Activated T-helper 1 cell treated with anti-CD3 and anti-CD28 coated beads, Interleukin-2, amount 50 U/mL, for 16 hours (primary cell): ENCODE results near the gene GANAB.
A peak's percentile ranks its signal among the peaks of the same experiment; 100 is the strongest.
"Not testable (repeated sequence)": the region's sequence is repeated elsewhere in the genome, so short reads cannot be mapped to it uniquely, and the experiment has no call there.

Source experiments
- DNase-seq, 2 donors: peaks; one replicate each; pipeline ENCODE4 v3.0.0-alpha.2; 2020; ENCODE audit warnings: low read depth in 1 of 2, low spot score in 1 of 2

The GANAB gene

DNA sequence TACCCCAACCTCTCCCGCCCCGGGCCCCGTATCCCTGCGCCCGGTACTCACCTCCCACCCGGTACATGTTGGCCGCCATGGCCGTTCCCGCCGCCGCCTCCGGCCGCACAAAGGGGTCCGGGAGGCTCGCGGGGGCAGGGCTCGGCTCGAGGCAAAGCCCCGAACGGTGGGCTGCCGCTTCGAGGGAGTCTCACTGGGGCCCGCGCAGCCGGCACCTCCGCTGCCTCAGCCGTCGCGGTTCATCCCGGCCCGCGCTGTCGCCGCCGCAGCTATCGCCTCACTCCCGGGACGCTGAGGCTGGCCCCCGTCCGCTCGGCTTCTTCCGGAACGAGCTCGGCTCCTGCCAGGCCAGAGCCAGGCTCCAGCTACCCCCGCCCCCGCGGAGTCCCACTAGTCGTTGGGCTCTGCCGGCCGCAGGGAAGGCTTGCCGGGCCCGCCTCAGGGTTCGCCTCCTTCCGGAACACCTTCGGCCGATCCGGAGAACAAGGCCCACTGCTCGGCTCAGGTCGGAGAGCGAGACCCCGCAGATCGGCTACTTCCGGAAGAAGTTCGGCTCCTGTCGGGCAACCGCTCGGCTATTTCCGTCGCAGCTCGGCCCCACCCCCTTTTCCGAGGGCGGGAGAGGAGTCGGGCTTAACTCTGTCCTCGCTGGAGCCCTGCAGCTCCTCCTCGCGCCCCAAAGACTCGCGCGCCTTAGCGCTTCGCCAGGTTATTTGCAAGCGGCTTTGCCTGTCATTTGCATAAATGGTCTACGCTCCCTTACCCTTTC, 44.9 kb downstream of the GANAB start, which contains the start of gene MTA2:
Gene MTA2 (minus strand): TSS at position 494 of the 769 bp plus-strand sequence. CDS start 415 bp downstream, at position 79.
- DNase-seq, result peak; percentile 99

DNA sequence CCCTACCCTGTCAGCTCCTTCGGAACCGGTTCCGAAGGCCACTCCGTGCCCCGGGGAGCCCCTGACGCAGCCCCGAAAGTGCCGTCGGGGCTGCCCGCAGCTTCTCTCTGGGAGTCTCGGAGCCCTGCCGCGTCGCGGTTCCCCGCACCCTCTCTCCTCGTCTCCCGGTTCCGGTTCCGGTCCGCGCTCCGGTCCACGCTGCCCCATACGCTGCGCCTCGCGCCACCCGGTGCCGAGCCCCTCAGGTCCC, 45.4 kb downstream of the GANAB start:
- no peak for DNase-seq

DNA sequence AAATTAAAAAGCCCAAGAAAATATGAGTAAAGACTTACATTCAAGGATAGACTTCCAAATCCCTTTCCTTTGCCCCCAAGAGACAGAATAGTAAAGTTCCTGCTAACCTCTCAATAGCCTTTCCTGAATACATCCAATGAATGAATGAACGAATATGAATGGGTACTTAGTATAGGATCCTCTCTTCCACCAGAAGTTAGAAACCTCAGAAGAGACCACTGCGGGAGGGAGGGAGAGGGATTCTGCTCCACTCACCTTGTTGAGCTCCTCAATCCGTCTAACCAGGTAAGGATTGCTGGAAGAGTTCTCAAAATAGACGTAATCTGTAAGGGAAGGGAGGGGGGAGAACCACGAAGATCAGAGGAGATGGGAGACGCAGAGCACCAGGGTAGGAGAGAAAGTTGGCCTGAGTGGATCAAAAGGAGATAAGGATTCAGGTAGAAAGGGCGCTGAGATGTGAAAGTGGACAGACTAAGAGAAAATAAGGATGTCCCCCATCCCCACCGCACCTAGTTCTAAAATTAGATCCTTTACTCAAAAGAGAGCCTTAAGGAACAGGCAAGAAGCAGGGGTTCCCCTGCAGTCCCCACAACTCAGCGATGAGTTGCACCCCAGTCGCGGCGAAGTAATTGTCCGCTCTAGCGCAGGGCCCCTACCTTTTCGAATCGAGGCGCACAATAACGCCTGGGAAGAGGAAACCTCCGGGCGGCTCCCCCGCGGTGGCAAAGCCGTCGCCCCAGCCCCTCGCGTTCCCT, 45.9 kb downstream of the GANAB start:
- no peak for DNase-seq

DNA sequence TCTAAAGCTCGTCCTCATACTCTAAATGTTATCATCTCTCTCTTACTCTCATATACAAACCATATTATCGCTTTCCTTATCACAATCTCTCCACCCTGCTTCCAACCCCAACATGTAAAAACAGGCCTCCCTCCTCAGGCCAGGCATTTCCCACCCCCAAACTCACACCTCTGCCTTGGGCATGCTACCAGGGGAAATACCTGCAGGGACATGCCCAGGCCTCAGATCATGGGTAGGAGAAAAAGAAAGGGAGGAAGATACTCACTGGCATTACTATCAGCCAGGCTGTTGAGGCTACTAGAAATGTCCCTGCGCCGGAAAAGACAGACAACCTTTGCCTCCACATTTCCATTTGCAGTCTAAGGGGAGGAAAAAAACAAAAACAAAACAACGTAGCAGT, 46.5 kb downstream of the GANAB start:
- DNase-seq, result no peak

DNA sequence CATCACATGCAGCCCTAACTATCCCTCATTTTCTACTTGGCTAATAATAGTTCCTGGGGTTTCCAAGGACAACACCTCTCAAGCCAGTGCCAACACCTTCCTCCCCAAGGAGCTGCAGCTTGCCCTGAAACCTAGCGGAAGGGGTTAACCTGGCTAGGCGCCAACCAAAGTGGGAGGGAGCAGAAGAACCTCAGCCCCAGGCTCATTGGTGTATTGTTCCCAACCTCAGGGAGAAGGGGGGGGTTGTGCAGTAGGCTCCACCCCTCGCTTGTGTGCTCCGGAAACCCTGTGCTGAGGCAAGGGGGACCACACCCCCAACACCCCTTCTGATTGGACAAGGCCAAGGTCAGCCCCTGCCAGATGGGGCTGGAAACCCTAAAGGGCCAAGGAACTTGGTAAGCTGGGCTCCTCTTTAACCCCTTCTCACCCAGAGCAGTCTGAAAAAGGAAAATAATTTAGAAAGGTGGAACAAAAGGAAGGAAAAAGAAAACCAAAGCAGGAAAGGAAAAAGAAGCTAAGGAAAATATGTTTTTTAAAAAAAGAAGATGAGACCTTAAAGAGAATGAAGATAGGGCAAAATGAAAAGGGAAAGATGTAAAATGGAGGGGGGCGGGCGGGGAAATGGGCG, 47.2 kb downstream of the GANAB start:
- peak; percentile 89 to 91 for DNase-seq

DNA sequence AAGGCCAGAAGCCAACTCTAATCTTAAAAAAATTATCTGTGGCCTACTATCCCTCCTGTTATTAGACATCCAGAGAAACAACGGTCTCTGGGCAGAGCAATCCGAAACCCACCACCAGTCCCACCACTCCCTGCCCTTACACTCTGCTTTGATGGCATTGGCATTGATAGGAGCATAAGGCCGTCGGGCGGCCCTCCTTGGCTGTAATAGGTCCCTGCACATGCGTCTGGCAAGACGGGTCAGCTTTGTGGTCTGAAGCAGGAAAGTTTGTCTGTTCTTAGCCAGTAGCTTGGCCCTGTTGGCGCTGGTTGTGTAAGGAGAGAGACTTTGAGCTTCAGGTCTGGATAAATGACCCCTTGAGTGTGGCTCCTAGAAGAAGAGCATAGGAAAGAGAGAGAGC, 51.3 kb downstream of the GANAB start:
- no peak for DNase-seq

DNA sequence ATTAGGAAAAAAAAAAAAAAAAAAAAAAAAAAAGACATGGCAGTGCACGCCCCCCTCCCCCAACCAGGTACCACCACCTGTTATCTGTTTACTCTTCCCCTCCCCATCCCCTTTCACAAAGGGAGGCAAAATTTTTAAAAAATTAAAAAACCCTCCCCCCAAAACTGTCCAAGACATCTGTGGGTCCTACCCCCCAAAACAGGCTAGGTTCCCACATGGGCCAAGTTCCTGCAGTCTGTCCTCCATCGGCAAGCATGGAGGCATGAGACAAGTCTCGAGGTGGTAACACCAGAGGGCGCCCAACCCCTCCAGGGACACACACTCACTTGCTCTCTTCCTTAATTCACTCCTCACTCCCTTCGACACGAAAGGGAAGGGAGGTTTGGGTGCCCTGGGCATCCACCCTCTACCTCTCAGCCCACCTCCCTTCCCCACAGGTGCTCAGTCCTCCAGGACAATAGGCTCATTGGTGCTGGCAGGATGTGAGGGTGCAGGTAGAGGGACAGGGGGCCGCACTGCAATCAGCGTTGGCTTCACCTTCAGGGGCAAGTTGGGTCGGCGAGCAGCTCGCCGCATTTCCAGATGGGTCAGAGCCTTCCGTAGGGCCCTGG, 52.9 kb downstream of the GANAB start:
- DNase-seq, result peak; percentile 53 to 60

DNA sequence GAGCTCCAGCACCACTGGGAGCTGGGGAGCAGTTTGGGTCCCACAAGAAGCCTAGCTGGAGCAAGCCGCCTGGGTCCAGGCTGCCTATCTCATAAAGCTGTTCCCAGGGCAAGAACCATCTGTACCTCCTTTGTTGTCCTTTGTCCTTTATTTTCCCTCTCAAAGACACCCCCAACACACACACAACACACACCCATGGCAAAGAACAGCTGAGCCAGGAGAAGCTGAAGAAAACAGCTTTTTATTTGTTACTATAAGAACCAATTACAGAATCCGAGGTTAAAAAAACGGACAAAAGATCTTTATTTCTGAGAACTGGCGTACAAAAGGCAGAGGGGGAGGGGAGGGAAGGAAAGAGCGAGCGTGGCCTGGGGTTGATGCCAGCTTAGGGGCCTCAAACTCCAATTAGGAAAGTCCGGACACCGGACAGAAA, 53.4 kb downstream of the GANAB start:
- DNase-seq, result no peak

DNA sequence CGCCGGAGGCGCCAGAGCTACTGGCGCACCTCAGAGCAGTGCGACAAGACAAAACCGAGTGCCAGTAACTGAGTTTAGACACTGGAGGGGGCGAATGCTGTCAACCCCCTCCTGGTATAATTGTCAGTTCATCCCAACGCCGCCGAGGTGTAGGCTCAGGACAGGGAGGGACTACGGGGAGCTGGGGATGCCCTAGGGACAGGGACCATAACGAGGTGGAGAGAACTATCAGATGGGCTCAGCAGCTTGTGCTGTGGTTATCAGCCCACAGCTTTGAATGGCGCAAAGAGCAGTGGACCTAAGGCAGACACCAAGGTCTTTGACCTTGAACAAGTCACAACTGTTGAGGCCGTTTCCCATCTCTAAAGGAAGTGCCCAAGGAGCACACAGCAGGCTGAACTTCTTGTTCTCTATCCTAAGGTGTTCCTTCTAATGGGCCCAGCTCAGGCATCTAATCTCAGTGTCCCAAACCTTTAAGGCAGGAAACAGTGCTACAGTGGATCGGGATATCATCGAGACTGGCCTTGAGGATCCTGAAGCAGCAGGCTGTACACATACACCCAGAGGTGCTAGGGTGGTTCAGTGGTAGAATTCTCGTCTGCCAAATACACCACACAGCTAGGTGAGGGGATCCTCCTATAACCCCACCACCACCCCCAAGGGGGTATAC, 54.1 kb downstream of the GANAB start:
- no peak for DNase-seq

DNA sequence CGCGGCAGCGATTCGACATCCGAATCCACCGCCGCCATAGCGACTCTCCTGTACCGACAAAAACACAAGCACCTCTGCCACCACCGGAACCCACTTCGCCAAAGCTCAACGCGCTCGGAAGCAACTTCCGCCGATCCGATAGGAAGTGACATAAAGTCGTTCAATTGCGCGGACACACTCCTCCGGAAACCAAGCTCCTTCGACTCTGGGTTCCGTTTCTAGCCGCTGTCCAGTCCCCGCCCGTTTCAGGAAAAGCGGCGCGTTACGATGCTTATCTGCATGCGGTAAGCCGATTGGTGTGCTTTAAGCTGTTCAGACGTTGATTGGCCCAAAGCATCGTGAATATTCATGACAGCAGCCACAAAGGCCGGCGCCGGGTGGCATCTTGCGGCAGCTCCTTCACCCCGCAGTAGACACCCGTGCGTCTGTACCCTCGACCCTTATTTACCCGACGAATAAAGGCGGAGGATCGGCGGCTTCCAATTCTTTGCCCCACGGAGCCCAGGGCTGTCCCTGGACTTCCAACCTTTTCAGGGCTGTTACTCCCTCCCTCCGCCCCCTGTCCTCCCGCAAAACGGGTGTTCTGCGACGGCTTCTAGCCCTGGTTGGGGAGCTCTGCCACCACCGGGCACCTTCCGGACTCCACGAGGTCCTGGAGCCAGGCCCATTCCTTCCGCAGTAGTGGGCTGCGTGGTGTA, 54.8 kb downstream of the GANAB start, which contains the start of gene TUT1:
Gene TUT1 (minus strand): TSS at position 76 of the 698 bp plus-strand sequence. CDS start 38 bp downstream, at position 38.
- peak; percentile 91 to 92 for DNase-seq

DNA sequence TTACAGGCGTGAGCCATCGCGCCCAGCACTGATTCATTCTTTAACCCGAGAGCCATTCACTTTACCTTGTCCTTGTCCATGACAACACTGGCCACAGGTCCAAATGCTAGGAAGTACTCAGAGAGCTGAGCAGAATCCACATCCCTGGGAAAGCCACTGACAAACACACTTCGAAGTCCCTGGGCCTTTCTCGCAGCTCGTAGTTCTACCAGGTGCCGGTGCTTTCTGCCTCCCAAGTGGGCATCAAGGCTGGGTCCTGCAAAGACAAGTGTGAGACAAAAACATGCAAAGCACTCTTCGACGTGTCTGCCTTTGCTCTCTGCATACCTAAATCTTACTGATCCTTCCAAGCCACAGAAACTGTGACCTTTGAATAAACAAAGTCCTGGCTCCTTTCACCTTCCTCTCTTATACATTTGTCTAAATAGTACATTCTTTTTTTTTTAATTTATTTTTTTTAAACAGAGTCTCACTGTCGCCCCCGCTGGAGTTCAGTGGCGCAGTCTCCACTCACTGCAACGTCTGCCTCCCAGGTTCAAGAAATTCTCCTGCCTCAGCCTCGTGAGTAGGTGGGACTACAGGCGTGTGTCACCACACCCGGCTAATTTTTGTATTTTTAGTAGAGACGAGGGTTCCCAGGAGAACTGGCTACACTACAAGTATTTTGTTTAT, 57.3 kb downstream of the GANAB start:
- DNase-seq, result no peak

DNA sequence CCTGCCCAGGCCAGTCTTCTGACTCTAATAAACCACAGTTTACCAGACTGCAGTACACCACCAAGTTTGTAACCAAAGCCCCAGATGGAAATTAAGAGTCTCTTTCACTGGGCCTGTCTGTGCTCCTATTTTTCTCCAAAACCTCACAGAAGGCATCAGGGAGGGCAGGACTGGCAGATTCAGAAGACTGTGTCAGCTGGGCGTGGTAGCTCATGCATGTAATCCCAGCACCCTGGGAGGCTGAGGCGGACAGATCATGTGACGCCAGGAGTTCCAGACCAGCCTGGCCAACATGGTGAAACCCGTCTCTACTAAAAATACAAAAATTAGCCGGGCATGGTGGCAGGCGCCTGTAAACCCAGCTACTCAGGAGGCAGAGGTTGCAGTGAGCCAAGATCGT, 61.1 kb downstream of the GANAB start:
- not testable (repeated sequence) for DNase-seq

DNA sequence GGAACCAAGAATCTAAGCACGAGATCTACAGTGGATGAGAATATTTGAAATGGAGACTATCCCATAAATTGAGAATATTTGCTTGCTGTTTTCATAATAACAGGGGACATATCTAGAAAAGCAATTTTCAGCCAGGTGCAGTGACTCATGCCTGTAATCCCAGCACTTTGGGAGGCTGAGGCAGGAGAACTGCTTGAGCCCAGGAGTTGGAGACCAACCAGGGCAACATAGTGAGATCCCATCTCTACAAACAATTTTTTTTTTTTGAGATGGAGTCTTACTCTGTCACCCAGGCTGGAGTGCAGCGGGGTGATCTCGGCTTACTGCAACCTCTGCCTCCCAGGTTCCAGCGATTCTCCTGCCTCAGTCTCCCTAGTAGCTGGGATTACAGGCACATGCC, 64.7 kb downstream of the GANAB start:
- not testable (repeated sequence) for DNase-seq

DNA sequence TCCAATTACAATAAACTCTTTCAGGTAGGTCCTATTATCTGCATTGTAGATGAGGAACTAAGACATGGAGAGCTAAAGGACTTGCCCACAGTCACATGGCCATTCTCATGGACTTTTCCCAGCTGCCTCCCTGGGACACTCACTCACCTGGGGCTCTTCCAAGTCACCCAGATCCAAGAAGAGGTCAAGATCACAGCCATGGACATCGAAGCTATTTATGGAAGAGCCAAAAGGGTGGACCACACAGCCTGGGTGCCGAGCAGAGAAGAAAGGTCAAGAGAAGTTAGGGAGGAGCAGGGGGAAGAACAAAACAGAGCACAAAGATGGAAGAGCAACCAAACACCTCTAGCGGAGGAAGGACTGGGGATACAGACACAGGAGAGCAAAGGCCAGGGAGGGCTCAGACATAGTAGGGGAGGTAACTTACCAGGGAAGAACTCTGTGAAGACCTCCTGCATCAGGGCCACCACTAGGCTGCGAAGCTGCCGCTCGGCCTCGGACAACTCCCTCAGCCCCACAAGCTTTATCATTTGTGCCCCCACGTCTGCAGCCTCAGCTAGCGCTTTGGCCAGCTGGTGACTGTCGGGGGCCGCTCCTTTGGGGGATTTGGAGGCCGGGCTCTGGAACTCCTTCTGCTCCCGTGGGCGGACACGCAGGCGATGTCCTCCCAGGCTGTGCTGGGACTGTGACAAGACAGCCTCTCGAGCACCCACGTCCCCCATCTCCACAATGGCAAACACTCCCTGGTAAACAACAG, 65.3 kb downstream of the GANAB start:
- DNase-seq, result no peak

DNA sequence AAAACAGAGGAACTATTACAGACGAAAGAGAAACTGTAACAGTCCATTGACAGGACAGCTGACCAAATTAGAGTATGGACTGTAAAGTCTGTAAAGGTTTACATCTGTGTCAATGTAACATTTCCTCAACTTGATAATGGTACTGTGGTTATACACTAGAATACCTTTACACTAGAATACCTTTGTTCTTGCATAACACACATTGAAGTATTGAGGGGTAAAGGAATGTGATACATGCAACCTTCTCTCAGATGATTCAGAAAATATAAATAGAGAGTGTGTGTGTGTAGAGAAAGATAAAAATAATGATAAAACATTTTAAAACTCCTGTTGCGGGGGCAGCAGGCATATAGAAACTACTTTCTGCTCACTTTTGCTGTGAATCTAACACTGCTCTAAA, 67.2 kb downstream of the GANAB start:
- DNase-seq, result no peak

DNA sequence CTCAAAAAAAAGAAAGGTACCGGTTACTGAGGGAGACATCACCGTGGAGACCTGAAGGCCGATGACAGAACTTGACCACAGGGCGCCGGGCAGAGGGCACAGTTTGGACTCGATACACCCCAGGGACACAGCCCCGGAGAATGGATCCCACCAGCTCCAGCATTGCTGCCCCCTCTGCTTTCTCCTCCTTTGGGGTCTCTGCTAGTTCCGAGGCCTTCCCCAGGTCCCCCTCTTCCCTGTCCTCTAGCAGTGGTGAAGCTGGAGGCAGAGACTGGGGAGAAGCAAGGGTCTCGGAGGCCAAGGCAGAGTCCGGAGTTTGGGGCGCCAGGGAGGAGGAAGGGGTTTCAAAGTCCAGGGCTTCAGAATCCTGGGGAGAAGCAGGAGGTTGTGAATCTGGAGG, 67.9 kb downstream of the GANAB start:
- DNase-seq, result no peak

DNA sequence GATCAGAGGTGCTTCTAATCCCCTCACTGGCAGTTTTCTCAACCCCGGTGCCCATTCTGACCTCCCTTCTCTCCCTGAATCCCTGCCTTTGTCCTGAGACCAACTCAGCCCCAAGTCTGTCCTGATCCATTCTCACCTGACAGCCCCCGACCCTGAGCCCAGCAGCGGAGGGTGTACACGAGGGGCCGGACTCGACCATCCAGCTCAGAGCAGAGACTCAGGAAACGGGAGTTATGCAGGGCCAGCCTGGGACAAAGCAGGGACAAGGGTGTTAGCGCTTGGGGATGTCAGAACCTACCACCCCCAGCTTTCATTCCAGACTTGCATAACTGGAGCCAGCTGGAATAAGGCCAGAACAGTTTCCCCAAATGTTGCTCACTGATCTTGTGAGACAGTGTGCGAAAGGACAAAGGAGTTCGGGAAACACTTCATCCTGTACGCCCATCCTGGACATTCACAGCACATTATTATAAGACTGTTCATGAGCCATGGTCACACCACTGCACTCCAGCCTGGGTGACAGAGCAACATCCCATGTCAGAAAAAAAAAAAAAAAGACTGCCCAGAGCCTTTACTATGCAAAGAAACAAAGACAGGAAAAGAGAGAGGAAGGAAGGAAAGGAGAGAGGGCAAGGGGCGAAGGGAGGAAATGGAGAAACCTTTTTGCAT, 69.2 kb downstream of the GANAB start:
- no peak for DNase-seq

DNA sequence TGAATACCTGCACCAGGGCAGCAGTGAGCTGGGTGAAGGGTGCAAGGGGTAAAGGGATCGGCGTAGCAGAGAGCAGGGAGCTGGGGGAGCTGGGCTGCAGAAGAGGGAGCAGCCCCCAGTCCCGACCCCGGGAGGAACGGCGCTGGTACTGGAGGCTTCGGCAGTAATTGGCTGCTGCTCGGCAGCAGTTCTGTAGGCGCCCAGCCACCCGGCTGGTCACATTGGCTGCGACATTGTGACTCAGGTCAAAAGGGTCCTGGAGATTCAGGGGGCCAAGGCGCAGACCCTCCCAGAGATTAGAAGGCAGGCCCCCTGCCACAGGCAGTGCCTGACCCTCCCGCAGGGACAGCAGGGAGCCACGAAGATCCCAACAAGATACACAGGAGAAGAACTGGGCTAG, 70.6 kb downstream of the GANAB start:
- DNase-seq, result no peak

DNA sequence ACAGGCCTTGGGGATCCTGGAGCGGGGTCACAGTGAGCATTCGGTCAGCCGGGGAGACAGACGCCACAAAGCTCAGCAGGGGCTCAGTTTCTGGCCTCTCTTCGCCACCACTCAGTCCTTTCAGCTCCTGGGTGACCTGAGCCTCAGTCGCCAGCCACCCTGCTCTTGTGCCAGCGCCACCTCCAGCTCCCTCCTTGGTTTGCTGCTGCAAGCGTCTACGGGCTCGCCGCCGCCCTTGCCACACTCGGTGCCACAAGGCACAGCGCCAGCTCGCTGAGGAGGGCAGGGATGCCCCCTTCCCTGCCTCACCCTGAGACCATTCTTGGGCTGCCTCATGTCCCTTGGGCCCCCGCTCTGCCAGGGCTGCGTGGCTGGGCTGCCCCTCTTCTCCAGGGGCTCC, 71.3 kb downstream of the GANAB start:
- no peak for DNase-seq
